H1 (cell line): ENCODE data around the gene AMPH. TPM values are rescaled to one million over a fixed set of nuclear protein-coding genes. Genes with fewer than 3 reads are reported as not detected.

Experiments used
- CTCF ChIA-PET: fragments of 300-600 bp; sonication (Branson Sonifier 250); formaldehyde crosslinking; loops from one replicate; lab custom pipeline; 2021; ENCODE audit not compliant: partially characterized antibody; lab: Charles Lee
- POLR2A ChIA-PET: fragments of 300-600 bp; sonication (Branson Sonifier 250); formaldehyde crosslinking; loops from one replicate; lab custom pipeline; 2021; ENCODE audit warnings: inconsistent platforms; ENCODE audit not compliant: partially characterized antibody; lab: Charles Lee
- DNase-seq, 2 experiments: peaks; one replicate each; pipeline versions ENCODE4 v3.0.0 to v3.0.0-alpha.2; 2010 to 2022; ENCODE audit warnings: low spot score in 2 of 2, low read depth in 1 of 2, mixed read lengths in 1 of 2
- FAIRE-seq: peaks from 2 replicates; lab custom pipeline; 2011; peaks lifted over from hg19 to GRCh38; lab: Jason Lieb, UNC
- H2AFZ ChIP-seq: 2 replicates; pipeline ENCODE4 v1.8.1; 2012; ENCODE audit warnings: low read length, inconsistent platforms
- H2AK5ac ChIP-seq: 2 replicates; pipeline ENCODE4 v1.6.1; 2013; ENCODE audit warnings: low read depth, low read length
- H2BK120ac ChIP-seq: replicated peaks from 2 replicates; pipeline ENCODE3; 2013; ENCODE audit warnings: low read depth, low read length, inconsistent platforms
- H2BK12ac ChIP-seq: 2 replicates; pipeline ENCODE4 v1.6.1; 2013; ENCODE audit warnings: low read depth, low read length
- H2BK15ac ChIP-seq: 2 replicates; pipeline ENCODE4 v1.6.1; 2013; ENCODE audit warnings: low read length
- H2BK20ac ChIP-seq: 2 replicates; pipeline ENCODE4 v1.6.1; 2013; ENCODE audit warnings: low read length
- H2BK5ac ChIP-seq: 2 replicates; pipeline ENCODE4 v1.6.1; 2013; ENCODE audit warnings: low read depth, low read length
- H3K14ac ChIP-seq: 2 replicates; pipeline ENCODE4 v1.6.1; 2013; ENCODE audit warnings: inconsistent platforms; ENCODE audit not compliant: insufficient read length
- H3K18ac ChIP-seq: 2 replicates; pipeline ENCODE4 v1.6.1; 2013; ENCODE audit warnings: low read length; ENCODE audit errors: extremely low read depth
- H3K23ac ChIP-seq: 2 replicates; pipeline ENCODE4 v1.6.1; 2013; ENCODE audit warnings: inconsistent platforms; ENCODE audit not compliant: insufficient read length
- H3K23me2 ChIP-seq: 2 replicates; pipeline ENCODE4 v1.6.1; 2013; ENCODE audit warnings: low read depth, low read length
- H3K27ac ChIP-seq: 2 replicates; pipeline ENCODE4 v1.6.1; 2011; ENCODE audit warnings: low read depth, low read length, inconsistent platforms
- H3K27me3 ChIP-seq, 4 experiments: replicated peaks in 1 of 4; 1 replicate in 1 of 4; 2 replicates in 3 of 4; pipeline versions ENCODE4 v1.6.1 to v1.8.1; 2011 to 2013; ENCODE audit warnings: low read length in 3 of 4, mild to moderate bottlenecking in 3 of 4, inconsistent platforms in 2 of 4, mixed read lengths in 2 of 4, moderate library complexity in 1 of 4; ENCODE audit not compliant: control insufficient read depth in 3 of 4, insufficient read depth in 3 of 4; ENCODE audit errors: extremely low read depth in 1 of 4
- H3K36me3 ChIP-seq, 4 experiments: 2 replicates each; pipeline versions ENCODE4 v1.6.1 to v1.8.1; 2011 to 2013; ENCODE audit warnings: mild to moderate bottlenecking in 4 of 4, low read length in 3 of 4, moderate library complexity in 2 of 4, control low read depth in 1 of 4, inconsistent platforms in 1 of 4; ENCODE audit not compliant: insufficient read depth in 4 of 4, control insufficient read depth in 2 of 4
- H3K4ac ChIP-seq: replicated peaks from 2 replicates; pipeline ENCODE3; 2013; ENCODE audit warnings: low read length, low read depth, mixed read lengths, inconsistent platforms; ENCODE audit not compliant: insufficient read length
- H3K4me1 ChIP-seq, 4 experiments: replicated peaks in 1 of 4; 1 replicate in 1 of 4; 2 replicates in 3 of 4; pipeline versions ENCODE4 v1.6.1 to v1.8.1; 2011 to 2013; ENCODE audit warnings: low read length in 3 of 4, inconsistent platforms in 2 of 4, mixed read lengths in 1 of 4; ENCODE audit not compliant: insufficient read depth in 4 of 4, control insufficient read depth in 3 of 4
- H3K4me2 ChIP-seq, 2 experiments: 2 replicates each; pipeline versions ENCODE4 v1.6.1 to v1.8.1; 2011 to 2013; ENCODE audit warnings: low read depth in 2 of 2, low read length in 2 of 2, control low read depth in 1 of 2, inconsistent platforms in 1 of 2, mild to moderate bottlenecking in 1 of 2; ENCODE audit not compliant: insufficient read depth in 1 of 2
- H3K4me3 ChIP-seq, 4 experiments: fragments of 200-600, 300-600 bp in 1 of 4; sonication (generic), shearing (Covaris generic), sonication (Bioruptor Twin) in 1 of 4; 2 replicates each; pipeline versions ENCODE4 v1.5.1 to v1.8.1; 2011 to 2016; ENCODE audit warnings: low read length in 4 of 4, low read depth in 3 of 4, control low read depth in 2 of 4, inconsistent platforms in 2 of 4, mild to moderate bottlenecking in 2 of 4, mixed read lengths in 1 of 4, moderate library complexity in 1 of 4; ENCODE audit not compliant: insufficient read depth in 2 of 4; ENCODE audit errors: extremely low read depth in 1 of 4
- H3K56ac ChIP-seq: replicated peaks from 2 replicates; pipeline ENCODE3; 2013; ENCODE audit warnings: low read depth, mild to moderate bottlenecking, mixed read lengths, low read length, inconsistent platforms; ENCODE audit not compliant: insufficient read length
- H3K79me1 ChIP-seq: 2 replicates; pipeline ENCODE4 v1.6.1; 2013; ENCODE audit warnings: low read depth, low read length, control low read depth
- H3K79me2 ChIP-seq, 2 experiments: 2 replicates each; pipeline versions ENCODE4 v1.6.1 to v1.8.1; 2012 to 2013; ENCODE audit warnings: low read length in 2 of 2, mild to moderate bottlenecking in 2 of 2, inconsistent platforms in 1 of 2; ENCODE audit not compliant: insufficient read depth in 2 of 2, control insufficient read depth in 1 of 2
- H3K9ac ChIP-seq, 4 experiments: replicated peaks in 1 of 4; 1 replicate in 1 of 4; 2 replicates in 3 of 4; pipeline versions ENCODE4 v1.6.1 to v1.8.1; 2011 to 2013; ENCODE audit warnings: low read depth in 3 of 4, low read length in 3 of 4, control low read depth in 2 of 4, mild to moderate bottlenecking in 2 of 4, moderate library complexity in 2 of 4, inconsistent platforms in 1 of 4; ENCODE audit errors: extremely low read depth in 1 of 4
- H3K9me3 ChIP-seq, 2 experiments: 2 replicates each; pipeline versions ENCODE4 v1.6.1 to v1.8.1; 2012 to 2013; ENCODE audit warnings: mild to moderate bottlenecking in 2 of 2, moderate library complexity in 2 of 2, control low read depth in 1 of 2, inconsistent platforms in 1 of 2, low read depth in 1 of 2, low read length in 1 of 2, mixed read lengths in 1 of 2; ENCODE audit not compliant: insufficient read depth in 2 of 2
- H4K20me1 ChIP-seq, 2 experiments: replicated peaks in 1 of 2; 2 replicates each; pipeline versions ENCODE3 to v1.8.1; 2011 to 2013; ENCODE audit warnings: inconsistent platforms in 2 of 2, low read length in 2 of 2, mild to moderate bottlenecking in 1 of 2; ENCODE audit not compliant: insufficient read depth in 2 of 2, control insufficient read depth in 1 of 2
- H4K5ac ChIP-seq: 2 replicates; pipeline ENCODE4 v1.6.1; 2013; ENCODE audit warnings: low read length, low read depth, mixed read lengths, inconsistent platforms; ENCODE audit not compliant: insufficient read length
- H4K8ac ChIP-seq: 2 replicates; pipeline ENCODE4 v1.8.0; 2013; ENCODE audit warnings: mild to moderate bottlenecking, moderate library complexity, low read length, inconsistent platforms; ENCODE audit not compliant: insufficient read depth; ENCODE audit errors: extremely low read depth
- H4K91ac ChIP-seq: replicated peaks from 2 replicates; pipeline ENCODE3; 2013; ENCODE audit warnings: low read length, mixed read lengths, inconsistent platforms; ENCODE audit not compliant: insufficient read length
- RAD21 ChIP-seq, 2 experiments: IDR thresholded peaks in 1 of 2; conservative IDR thresholded peaks in 1 of 2; 2 replicates each; pipeline ENCODE4 v1.6.1; 2011; ENCODE audit warnings: low read depth in 2 of 2, low read length in 2 of 2, improper control_type of control experiment in 1 of 2, inconsistent platforms in 1 of 2, mild to moderate bottlenecking in 1 of 2, moderate library complexity in 1 of 2
- SP4 ChIP-seq: IDR thresholded peaks from 2 replicates; pipeline ENCODE4 v1.6.1; 2012; ENCODE audit warnings: low read length, inconsistent platforms
- WGBS, 2 experiments: shearing (Covaris generic) in 1 of 2; methylation state at CpG; one replicate each; pipeline versions ENCODE4 v1.1.6 to v1.1.7; 2013 to 2015; ENCODE audit warnings: low lambda C conversion rate in 2 of 2, mixed read lengths in 2 of 2, inconsistent platforms in 1 of 2, low coverage in 1 of 2, missing lambda C conversion rate in 1 of 2; ENCODE audit not compliant: insufficient replicate concordance in 2 of 2, insufficient coverage in 1 of 2, insufficient read length in 1 of 2; ENCODE audit errors: extremely low coverage in 1 of 2, missing lambda C conversion rate in 1 of 2; 5-methylcytosine and 5-hydroxymethylcytosine counted together
- polyA plus RNA-seq, 7 experiments: library from polyadenylated mRNA; depleted of rRNA in 3 of 7; stranded (reverse) in 5 of 7; unstranded in 2 of 7; fragments of >200 nt in 5 of 7; fragments of 200-250 nt in 2 of 7; gene quantifications; 1 replicate in 5 of 7; 2 replicates in 1 of 7; 4 replicates in 1 of 7; pipeline versions ENCODE4 v1.2.1 to v1.2.3, GENCODE V29; 2011 to 2013; ENCODE audit warnings: missing spikeins in 2 of 7, mixed read lengths in 2 of 7
- total RNA-seq: library from RNA; stranded (reverse); fragmentation: NEBNext Ultra II Directional; extraction: Animal tissue kit (Norgen Biotek cat#: 25700); gene quantifications from 2 replicates; pipeline ENCODE4 v1.2.1, GENCODE V29; 2021
- TF ChIP-seq, protein P1 (sequence below), 3 experiments: IDR thresholded peaks; 1 replicate in 2 of 3; 2 replicates in 1 of 3; pipeline versions ENCODE4 v1.5.1 to v1.6.1; 2011; ENCODE audit warnings: low read length in 3 of 3, mild to moderate bottlenecking in 3 of 3, inconsistent platforms in 2 of 3, low read depth in 1 of 3, moderate library complexity in 1 of 3; ENCODE audit not compliant: insufficient read depth in 1 of 3; ENCODE audit errors: control extremely low read depth in 1 of 3

AMPH gene
- total and polyA plus RNA-seq, 2 of the 8 experiments (the other 6 are each of a cell fraction or from before 2014, with no cell fraction given): 7.3 to 12.2 TPM

DNA sequence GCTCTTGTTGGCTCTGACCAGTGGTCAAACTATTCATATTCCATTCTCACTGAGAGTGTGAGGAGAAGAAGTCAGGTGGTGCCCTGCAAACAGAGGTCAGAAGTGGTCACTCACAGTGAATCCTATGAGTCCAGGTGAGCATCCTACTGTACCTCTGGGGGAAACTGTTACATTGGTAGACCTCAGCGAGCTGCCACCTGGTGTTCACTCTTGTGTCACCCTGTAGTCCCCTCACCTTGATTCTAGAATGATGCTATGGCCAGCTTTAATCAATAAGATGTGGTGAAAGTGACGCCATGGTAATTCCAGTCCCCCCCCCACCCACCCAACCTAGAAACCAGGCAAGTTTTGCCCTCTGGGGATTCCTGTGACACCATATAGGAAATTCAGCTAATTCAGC, 1.2 kb upstream of the AMPH start:
- H2BK20ac ChIP-seq: no peak overlapping the region

More for the DNA sequence above, 1.2 kb upstream of the AMPH start:
- H3K79me1 ChIP-seq: no peaks in the 10 kb centered on the region
- H4K91ac ChIP-seq: no peak overlapping the region
- H3K36me3 ChIP-seq: no peaks in the 10 kb centered on the region
- no peak overlapping the region for H2BK120ac ChIP-seq
- H3K14ac ChIP-seq: no peak overlapping the region
- no peak for FAIRE-seq
- no peak overlapping the region for H2AK5ac ChIP-seq
- H2BK5ac ChIP-seq: no peak overlapping the region
- no peak overlapping the region for H3K56ac ChIP-seq
- no peak overlapping the region for H3K23ac ChIP-seq
- H3K23me2 ChIP-seq: no peaks in the 10 kb centered on the region; the same call in 1 of the 2 replicates
- TF ChIP-seq RAD21 (IDR thresholded peaks at IDR 0.05 in 1 of 2, conservative IDR thresholded peaks at IDR 0.05 in 1 of 2; ENCODE audit: low read depth in 2 of 2, low read length in 2 of 2) (peak in 1 of 2 experiments; percentile 32; a peak in 1 of 4 replicates), SP4 (no peak)
- TF ChIP-seq, protein P1, sequence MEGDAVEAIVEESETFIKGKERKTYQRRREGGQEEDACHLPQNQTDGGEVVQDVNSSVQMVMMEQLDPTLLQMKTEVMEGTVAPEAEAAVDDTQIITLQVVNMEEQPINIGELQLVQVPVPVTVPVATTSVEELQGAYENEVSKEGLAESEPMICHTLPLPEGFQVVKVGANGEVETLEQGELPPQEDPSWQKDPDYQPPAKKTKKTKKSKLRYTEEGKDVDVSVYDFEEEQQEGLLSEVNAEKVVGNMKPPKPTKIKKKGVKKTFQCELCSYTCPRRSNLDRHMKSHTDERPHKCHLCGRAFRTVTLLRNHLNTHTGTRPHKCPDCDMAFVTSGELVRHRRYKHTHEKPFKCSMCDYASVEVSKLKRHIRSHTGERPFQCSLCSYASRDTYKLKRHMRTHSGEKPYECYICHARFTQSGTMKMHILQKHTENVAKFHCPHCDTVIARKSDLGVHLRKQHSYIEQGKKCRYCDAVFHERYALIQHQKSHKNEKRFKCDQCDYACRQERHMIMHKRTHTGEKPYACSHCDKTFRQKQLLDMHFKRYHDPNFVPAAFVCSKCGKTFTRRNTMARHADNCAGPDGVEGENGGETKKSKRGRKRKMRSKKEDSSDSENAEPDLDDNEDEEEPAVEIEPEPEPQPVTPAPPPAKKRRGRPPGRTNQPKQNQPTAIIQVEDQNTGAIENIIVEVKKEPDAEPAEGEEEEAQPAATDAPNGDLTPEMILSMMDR (IDR thresholded peaks at IDR 0.05; ENCODE audit: control extremely low read depth in 1 of 3, insufficient read depth in 1 of 3, low read depth in 1 of 3, low read length in 3 of 3): peak; percentile 21 to 44 (median 23)
- TF ChIP-seq, all 59 proteins: peak for 2
- no peak overlapping the region for H2BK15ac ChIP-seq
- no peak for DNase-seq
- CTCF ChIA-PET: interaction anchor here (0.6 to 2.4 kb wide), 16 partner anchors 9 to 269 kb away, joined by 3 to 9 read pairs (median 3); no protein-coding TSS in a partner anchor
- H2AFZ ChIP-seq: no peak overlapping the region
- no peak overlapping the region for H3K9ac ChIP-seq
- H3K27me3 ChIP-seq: peaks cover 10 to 28% (median 24%) of the 10 kb centered on the region in 4 experiments
- no peak overlapping the region for H3K18ac ChIP-seq
- no peak overlapping the region for H3K4ac ChIP-seq
- H3K79me2 ChIP-seq: no peaks in the 10 kb centered on the region
- no peak overlapping the region; a peak in 1 of 4 replicates for H3K4me2 ChIP-seq
- no peaks in the 10 kb centered on the region for H4K20me1 ChIP-seq
- no peak overlapping the region for H2BK12ac ChIP-seq
- 67% methylated on average over 1 of the region's 2 CpGs; no CpG with 5 or more reads in 1 of the 2 experiments for WGBS, 2 experiments
- no peak overlapping the region for H4K5ac ChIP-seq
- no peak overlapping the region for H3K27ac ChIP-seq
- H4K8ac ChIP-seq: no peak overlapping the region
- no peak overlapping the region for H3K4me3 ChIP-seq
- no peaks in the 10 kb centered on the region for H3K9me3 ChIP-seq
- POLR2A ChIA-PET: interaction anchor here (1.2 kb wide), 1 partner anchor 452 kb away, joined by 3 read pairs; no protein-coding TSS in a partner anchor
- H3K4me1 ChIP-seq: peaks cover 0 to 3% (median 0%) of the 10 kb centered on the region in 4 experiments; a peak in 1 of 7 replicates
